ENCODE measurements around the gene MRPL22.

- TF ChIP-seq CTCF (conservative IDR thresholded peaks at IDR 0.05; ENCODE audit: low read depth, low read length) (no peak), POLR2A (IDR thresholded peaks at IDR 0.05; ENCODE audit: low read depth, low read length) (no peak), RFX5 (IDR thresholded peaks at IDR 0.05; ENCODE audit: low read depth, low read length) (no peak), MXI1 (IDR thresholded peaks at IDR 0.05; ENCODE audit: borderline replicate concordance, low read depth, low read length) (no peak), RAD21 (IDR thresholded peaks at IDR 0.05; ENCODE audit: low read length) (no peak), ELK1 (IDR thresholded peaks at IDR 0.05; ENCODE audit: borderline replicate concordance, low read depth, low read length) (no peak), MAFK (IDR thresholded peaks at IDR 0.05; ENCODE audit: low read depth, low read length) (no peak)
Observed at GRCh38 chr5:154898210-154898609, 42.7 kb upstream of the MRPL22 start.
